ENCODE data around the gene ZSWIM4. TPM values are rescaled to one million over a fixed set of nuclear protein-coding genes. Genes with fewer than 3 reads are reported as not detected.
"Not testable (repeated sequence)": the region's sequence is repeated elsewhere in the genome, so short reads cannot be mapped to it uniquely, and the experiment has no call there.

The ZSWIM4 gene
- total and polyA plus RNA-seq, 8 donors = 2.2 to 14.0 (median 3.9) TPM

DNA sequence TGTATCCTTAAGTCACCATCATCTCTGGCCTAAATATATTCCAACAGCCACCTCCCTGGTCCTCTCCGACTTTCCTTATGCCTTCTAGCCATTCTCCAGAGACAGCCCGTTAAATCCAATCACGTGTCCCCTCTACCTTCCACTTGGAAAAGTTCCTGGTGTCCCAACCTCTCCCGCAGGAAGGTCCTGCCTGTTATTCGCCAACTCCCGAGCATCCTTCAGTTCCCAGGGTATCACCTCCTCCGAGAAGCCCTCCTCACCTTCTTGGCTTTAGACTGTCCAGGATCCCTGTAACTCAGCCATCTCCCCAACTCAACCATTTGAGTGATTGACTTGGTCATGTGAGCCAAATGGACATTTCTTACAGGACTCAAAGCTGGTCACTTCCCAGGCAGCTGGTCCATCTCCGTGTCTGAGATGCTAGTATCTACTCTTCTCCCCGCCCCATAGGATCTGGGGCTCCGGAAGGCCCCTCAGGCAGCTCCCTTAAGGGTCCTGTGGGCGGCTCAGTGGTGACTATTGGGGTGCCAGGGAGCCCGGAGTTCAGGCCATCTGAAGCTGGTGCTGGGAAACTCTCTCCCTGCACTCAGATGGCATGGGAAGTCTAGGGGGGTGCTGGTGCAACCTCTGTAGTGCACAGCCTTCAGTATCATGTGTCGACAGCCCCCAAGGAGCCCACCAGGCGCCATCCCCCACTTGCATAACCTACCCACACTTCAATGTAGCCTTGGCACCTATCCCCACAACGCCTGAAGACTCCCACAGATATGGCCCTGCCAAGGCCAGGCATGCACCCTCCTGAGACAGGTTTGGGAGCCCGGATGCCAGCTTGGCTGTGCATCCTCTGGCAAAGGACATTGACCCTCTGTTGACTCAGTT, 53.8 kb downstream of the ZSWIM4 start:
- intact Hi-C loops (cut with DNase I; ENCODE audit: low total_unique reads) = no loop called here
- Histone ChIP-seq H3K9me3 (no peaks in the 10 kb centered on the region), H3K27me3 (no peaks in the 10 kb centered on the region), H3K27ac (peak overlapping the region; percentile 51 to 100 (median 99)), H3K36me3 (no peaks in the 10 kb centered on the region), H3K4me1 (peaks cover 40 to 90% (median 57%) of the 10 kb centered on the region in 4 donors), H3K4me3 (no peak overlapping the region)
- TF ChIP-seq, protein P1, sequence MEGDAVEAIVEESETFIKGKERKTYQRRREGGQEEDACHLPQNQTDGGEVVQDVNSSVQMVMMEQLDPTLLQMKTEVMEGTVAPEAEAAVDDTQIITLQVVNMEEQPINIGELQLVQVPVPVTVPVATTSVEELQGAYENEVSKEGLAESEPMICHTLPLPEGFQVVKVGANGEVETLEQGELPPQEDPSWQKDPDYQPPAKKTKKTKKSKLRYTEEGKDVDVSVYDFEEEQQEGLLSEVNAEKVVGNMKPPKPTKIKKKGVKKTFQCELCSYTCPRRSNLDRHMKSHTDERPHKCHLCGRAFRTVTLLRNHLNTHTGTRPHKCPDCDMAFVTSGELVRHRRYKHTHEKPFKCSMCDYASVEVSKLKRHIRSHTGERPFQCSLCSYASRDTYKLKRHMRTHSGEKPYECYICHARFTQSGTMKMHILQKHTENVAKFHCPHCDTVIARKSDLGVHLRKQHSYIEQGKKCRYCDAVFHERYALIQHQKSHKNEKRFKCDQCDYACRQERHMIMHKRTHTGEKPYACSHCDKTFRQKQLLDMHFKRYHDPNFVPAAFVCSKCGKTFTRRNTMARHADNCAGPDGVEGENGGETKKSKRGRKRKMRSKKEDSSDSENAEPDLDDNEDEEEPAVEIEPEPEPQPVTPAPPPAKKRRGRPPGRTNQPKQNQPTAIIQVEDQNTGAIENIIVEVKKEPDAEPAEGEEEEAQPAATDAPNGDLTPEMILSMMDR (IDR thresholded peaks at IDR 0.05) = no peak
- TF ChIP-seq POLR2A (IDR thresholded peaks at IDR 0.05) (no peak), POLR2AphosphoS5 (IDR thresholded peaks at IDR 0.05) (no peak), EP300 (IDR thresholded peaks at IDR 0.05) (no peak)
- 54 to 62% (median 60%) methylated on average over 15 to 16 of the region's 16 CpGs for WGBS, 5 donors
- peak in 1 of 2 donors; percentile 55 for DNase-seq

DNA sequence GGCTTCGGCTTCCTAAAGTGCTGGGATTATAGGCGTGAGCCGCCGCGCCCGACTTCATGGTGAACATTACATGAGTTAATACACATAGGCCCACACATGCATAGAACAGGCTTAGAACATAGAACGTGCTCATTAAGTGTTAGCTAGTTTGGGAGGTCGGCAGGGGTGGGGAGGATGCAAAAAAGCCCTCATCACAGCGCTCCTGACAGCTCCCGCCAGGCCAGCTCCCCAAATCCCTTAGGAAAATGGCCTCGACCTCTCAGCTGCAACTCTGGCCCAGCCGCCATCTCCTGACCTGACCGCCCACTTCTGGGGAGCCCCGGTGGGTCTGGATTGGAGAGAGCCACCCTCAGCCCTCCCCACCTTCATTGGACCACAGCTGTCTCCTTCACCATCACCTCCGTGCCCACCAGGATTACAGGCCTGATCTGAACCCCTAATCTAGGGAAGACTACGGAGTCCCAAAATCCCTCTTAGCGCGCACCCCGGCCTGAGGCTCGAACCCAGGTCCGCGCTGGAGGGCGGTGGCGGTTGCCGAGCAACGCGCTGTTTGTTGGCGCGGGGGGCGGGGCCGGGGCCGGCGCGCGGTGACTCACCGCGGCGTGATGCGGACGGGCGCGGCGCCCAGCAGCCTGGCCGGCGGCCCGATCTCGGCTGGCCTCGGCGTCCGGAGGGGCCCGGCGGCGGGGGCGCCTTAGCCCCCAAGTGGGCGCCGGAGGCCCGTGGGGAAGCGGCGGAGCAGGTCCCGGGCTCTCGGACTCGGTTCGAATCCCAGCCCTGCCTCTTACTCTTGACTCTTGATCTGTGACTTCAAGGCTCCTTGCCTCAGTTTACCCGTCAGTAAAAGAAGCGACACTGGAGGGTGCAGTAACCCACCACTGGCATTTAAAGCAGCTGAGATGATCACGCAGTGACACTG, 55.0 kb downstream of the ZSWIM4 start:
- peaks cover 37 to 82% (median 55%) of the 10 kb centered on the region in 4 donors for H3K4me1 ChIP-seq
- H3K4me3 ChIP-seq = peak overlapping the region; percentile 18 to 44 (median 34)
- peak overlapping the region; percentile 86 to 100 (median 99) for H3K27ac ChIP-seq
- no peaks in the 10 kb centered on the region for H3K36me3 ChIP-seq
- intact Hi-C loops (cut with DNase I; ENCODE audit: low total_unique reads) = no loop called here
- no peaks in the 10 kb centered on the region for H3K9me3 ChIP-seq
- no peak for TF ChIP-seq POLR2A (IDR thresholded peaks at IDR 0.05)
- peak; percentile 28 to 68 (median 44) for TF ChIP-seq POLR2AphosphoS5 (IDR thresholded peaks at IDR 0.05)
- TF ChIP-seq, protein P1 (IDR thresholded peaks at IDR 0.05) = no peak
- H3K27me3 ChIP-seq = no peaks in the 10 kb centered on the region
- DNase-seq = peak; percentile 88 to 96
- WGBS, 5 donors = 15 to 20% (median 17%) methylated on average over 47 to 66 of the region's 66 CpGs

DNA sequence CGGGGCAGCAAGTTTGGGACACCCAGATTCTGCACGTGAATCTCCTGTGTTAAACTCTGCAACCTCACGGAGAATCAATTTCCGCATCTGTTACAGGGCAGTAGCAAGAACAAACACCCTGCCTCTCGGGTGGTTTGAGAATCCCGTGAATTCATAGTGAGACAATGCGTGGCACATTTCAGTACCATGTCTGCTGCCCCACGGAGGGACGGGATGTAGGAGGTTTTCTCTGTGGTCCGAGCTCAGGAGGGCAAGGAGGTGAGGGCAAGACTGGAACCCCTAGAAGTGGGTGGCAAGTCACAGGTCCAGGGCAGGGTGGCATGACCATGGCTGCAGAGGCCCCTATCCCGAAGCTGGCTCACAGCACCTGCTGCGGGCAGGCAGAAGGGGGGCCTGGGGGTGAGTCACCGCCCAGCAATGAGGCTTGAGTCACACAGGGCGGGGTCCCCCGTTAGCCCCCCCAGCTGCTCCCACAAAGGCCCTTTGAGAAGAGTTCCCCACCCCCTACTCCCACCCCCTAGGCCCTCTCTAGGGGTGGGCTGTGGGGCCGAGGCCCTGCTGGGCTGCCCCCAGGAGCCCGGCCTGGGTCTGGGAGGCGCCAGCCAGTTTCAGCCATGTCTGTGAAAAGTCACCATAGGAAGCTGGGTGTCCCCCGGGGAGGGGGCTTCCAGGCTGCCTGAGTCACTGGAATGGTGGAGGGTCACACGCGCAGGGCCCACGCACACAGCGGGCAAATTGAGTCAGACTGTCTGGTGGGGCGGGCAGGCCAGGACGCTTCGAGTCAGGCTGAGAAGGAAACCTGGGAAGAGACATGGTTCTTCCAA, 55.9 kb downstream of the ZSWIM4 start:
- H3K36me3 ChIP-seq = no peaks in the 10 kb centered on the region
- H3K27me3 ChIP-seq = no peaks in the 10 kb centered on the region
- WGBS, 5 donors = 13 to 36% (median 33%) methylated on average over 16 to 26 of the region's 26 CpGs
- intact Hi-C loops (cut with DNase I; ENCODE audit: low total_unique reads) = no loop called here
- H3K9me3 ChIP-seq = no peaks in the 10 kb centered on the region
- peak; percentile 83 to 97 for DNase-seq
- peak overlapping the region; percentile 18 to 44 (median 34) for H3K4me3 ChIP-seq
- peak; percentile 69 for TF ChIP-seq EP300 (IDR thresholded peaks at IDR 0.05)
- peak; percentile 63 to 88 (median 71) for TF ChIP-seq POLR2AphosphoS5 (IDR thresholded peaks at IDR 0.05)
- TF ChIP-seq, protein P1 (IDR thresholded peaks at IDR 0.05) = no peak
- peaks cover 34 to 75% (median 51%) of the 10 kb centered on the region in 4 donors for H3K4me1 ChIP-seq
- peak overlapping the region; percentile 86 to 100 (median 99) for H3K27ac ChIP-seq

DNA sequence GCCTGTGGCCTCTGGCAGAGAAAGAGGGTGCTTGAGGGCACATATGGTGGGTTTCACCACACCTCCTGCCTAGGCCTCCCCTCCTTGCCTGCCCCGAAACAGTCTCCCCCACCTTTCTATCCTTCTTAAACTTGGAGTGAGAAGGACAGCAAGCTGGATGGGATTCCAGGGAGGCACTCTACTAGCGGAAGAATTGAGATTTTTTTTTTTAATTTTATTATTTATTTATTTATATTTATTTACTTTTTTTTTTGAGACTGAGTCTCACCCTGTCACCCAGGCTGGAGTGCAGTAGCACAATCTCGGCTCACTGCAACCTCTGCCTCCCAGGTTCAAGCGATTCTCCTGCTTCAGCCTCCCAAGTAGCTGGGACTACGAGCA, 56.5 kb downstream of the ZSWIM4 start:
- intact Hi-C loops (cut with DNase I; ENCODE audit: low total_unique reads); H3K9me3 ChIP-seq; DNase-seq; H3K36me3 ChIP-seq; H3K27me3 ChIP-seq; H3K4me3 ChIP-seq: not testable (repeated sequence)
- H3K27ac ChIP-seq = peak overlapping the region; percentile 86 to 100 (median 99)
- 75 to 85% (median 82%) methylated on average over 5 of the region's 5 CpGs for WGBS, 5 donors
- peaks cover 28 to 69% (median 45%) of the 10 kb centered on the region in 4 donors for H3K4me1 ChIP-seq

DNA sequence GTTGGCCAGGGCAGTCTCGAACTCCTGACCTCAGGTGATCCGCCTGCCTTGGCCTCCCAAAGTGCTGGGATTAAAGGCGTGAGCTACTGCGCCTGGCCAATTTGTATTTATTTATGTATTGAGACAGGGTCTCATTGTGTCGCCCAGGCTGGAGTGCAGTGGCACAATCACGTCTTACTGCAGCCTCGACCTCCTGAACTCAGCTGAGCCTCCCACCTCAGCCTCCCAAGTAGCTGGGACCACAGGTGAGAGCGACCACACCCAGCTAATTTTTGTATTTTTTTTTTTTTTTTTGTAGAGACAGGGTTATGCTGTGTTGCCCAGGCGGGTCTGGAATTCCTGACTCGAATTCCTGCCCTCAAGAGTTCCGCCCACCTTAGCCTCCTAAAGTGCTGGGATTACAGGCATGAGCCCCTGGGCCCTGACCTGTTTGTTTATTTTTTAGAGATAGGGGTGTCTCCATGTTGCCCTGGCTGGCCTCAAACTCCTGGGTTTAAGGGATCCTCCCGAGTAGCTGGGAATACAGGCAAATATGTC, 57.0 kb downstream of the ZSWIM4 start:
- DNase-seq = not testable (repeated sequence)
- H3K27ac ChIP-seq = peak overlapping the region; percentile 29 to 100 (median 99)

More for the DNA sequence above, 57.0 kb downstream of the ZSWIM4 start:
- H3K9me3 ChIP-seq; H3K27me3 ChIP-seq; intact Hi-C loops (cut with DNase I; ENCODE audit: low total_unique reads); H3K36me3 ChIP-seq; H3K4me3 ChIP-seq: not testable (repeated sequence)
- peaks cover 23 to 65% (median 40%) of the 10 kb centered on the region in 4 donors for H3K4me1 ChIP-seq
- WGBS, 5 donors = 72 to 84% (median 76%) methylated on average over 12 of the region's 12 CpGs

Data from stomach (tissue), 9 donors.